HT-29 (cell line): ENCODE results near the gene ZCCHC24. TPM values are rescaled to one million over a fixed set of nuclear protein-coding genes. Genes with fewer than 3 reads are reported as not detected.
"Not testable (repeated sequence)": the region's sequence is repeated elsewhere in the genome, so short reads cannot be mapped to it uniquely, and the experiment has no call there.

Experiments
- DNase-seq: peaks from one replicate; pipeline ENCODE4 v3.0.0-alpha.2; 2015; ENCODE audit warnings: low spot score
- total RNA-seq: library from RNA; depleted of rRNA; stranded (reverse); fragments of >200 nt; shearing (Covaris generic); gene quantifications from 2 replicates; pipeline ENCODE4 v1.2.3, GENCODE V29; 2014

Gene ZCCHC24
- total RNA-seq, 1 experiment from 2014 or later: not detected

GRCh38 chr10:79346388-79347225 lies 98.8 kb downstream of the ZCCHC24 start:
- DNase-seq: no peak

- no peak for DNase-seq
Observed at GRCh38 chr10:79346012-79346340, 99.4 kb downstream of the ZCCHC24 start.

- DNase-seq: no peak
Observed at GRCh38 chr10:79345241-79346011, 100.0 kb downstream of the ZCCHC24 start.

GRCh38 chr10:79344502-79345195 lies 100.8 kb downstream of the ZCCHC24 start:
- DNase-seq: no peak

GRCh38 chr10:79342811-79343561 lies 102.4 kb downstream of the ZCCHC24 start:
- no peak for DNase-seq

GRCh38 chr10:79342295-79342761 lies 103.1 kb downstream of the ZCCHC24 start:
- no peak for DNase-seq

GRCh38 chr10:79340646-79341244 lies 104.7 kb downstream of the ZCCHC24 start:
- no peak for DNase-seq

GRCh38 chr10:79339266-79339665 lies 106.2 kb downstream of the ZCCHC24 start:
- DNase-seq: no peak

- not testable (repeated sequence) for DNase-seq
Observed at GRCh38 chr10:79337783-79338469, 107.5 kb downstream of the ZCCHC24 start.

- DNase-seq: no peak
Observed at GRCh38 chr10:79336739-79337138, 108.7 kb downstream of the ZCCHC24 start.

GRCh38 chr10:79336276-79336675 lies 109.1 kb downstream of the ZCCHC24 start:
- DNase-seq: no peak

- no peak for DNase-seq
Observed at GRCh38 chr10:79335470-79336235, 109.8 kb downstream of the ZCCHC24 start.

GRCh38 chr10:79335094-79335469 lies 110.3 kb downstream of the ZCCHC24 start:
- DNase-seq: no peak

- DNase-seq: no peak
Observed at GRCh38 chr10:79334573-79334972, 110.9 kb downstream of the ZCCHC24 start.

GRCh38 chr10:79333513-79333912 lies 111.9 kb downstream of the ZCCHC24 start:
- no peak for DNase-seq

- not testable (repeated sequence) for DNase-seq
Observed at GRCh38 chr10:79332610-79333315, 112.7 kb downstream of the ZCCHC24 start.
